ENCODE results near the gene HS6ST3.

The HS6ST3 gene

DNA sequence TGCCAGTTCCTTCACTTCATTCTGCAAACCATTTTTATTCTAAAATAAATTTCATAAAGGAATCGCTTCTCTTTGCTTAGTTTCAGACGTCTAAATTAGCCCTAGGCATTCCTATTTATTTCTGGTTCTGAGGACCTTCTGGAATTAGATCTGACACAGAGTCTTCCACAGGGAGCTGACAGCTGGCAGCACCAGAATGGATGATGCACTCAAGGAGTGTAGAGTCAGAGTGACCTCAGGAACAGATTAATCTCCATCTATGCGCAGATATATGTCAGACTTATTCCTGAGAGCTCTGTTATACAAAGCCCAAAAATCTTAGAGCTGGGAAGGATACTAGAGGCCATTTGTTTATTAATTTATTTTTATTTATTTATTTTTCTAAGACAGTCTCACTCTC lies 450.8 kb downstream of the HS6ST3 start:
- in situ Hi-C loops (cut with MboI; ENCODE audit: low sequenced_read_pairs): no loop called here
- H3K36me3 ChIP-seq (replicated peaks): no peaks in the 10 kb centered on the region
- H3K27me3 ChIP-seq (ENCODE audit: low read depth): no peaks in the 10 kb centered on the region
- no peak overlapping the region for H3K4me3 ChIP-seq
- no peak for DNase-seq (ENCODE audit: low spot score in 2 of 2)
- H3K9me3 ChIP-seq: no peaks in the 10 kb centered on the region
- H3K4me1 ChIP-seq: peaks cover 6% of the 10 kb centered on the region; the same call in 1 of the 2 replicates

DNA sequence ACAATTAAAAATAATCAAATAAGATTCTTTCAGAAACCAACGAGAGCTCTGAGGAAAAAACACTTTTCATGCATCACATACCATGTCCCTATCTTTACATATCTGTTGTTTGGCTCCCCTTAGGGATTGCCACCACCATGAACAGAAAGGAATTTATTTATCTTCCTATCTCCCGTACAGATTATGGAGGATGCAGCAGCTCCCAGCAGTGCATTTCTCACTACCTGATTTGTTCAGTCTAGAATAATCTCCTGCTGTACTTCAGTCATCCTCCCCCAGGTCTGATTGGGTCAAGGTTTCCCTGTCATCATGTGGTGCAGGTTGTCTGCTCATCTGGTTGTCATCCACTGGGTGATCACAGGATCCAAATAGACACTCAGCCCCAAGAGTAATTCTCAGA lies 453.1 kb downstream of the HS6ST3 start:
- no peaks in the 10 kb centered on the region for H3K9me3 ChIP-seq
- no peak overlapping the region for H3K4me3 ChIP-seq
- no peaks in the 10 kb centered on the region for H3K36me3 ChIP-seq (replicated peaks)
- peaks cover 6% of the 10 kb centered on the region; the same call in 1 of the 2 replicates for H3K4me1 ChIP-seq
- DNase-seq (ENCODE audit: low spot score in 2 of 2): no peak
- no peaks in the 10 kb centered on the region for H3K27me3 ChIP-seq (ENCODE audit: low read depth)
- in situ Hi-C loops (cut with MboI; ENCODE audit: low sequenced_read_pairs): no loop called here

DNA sequence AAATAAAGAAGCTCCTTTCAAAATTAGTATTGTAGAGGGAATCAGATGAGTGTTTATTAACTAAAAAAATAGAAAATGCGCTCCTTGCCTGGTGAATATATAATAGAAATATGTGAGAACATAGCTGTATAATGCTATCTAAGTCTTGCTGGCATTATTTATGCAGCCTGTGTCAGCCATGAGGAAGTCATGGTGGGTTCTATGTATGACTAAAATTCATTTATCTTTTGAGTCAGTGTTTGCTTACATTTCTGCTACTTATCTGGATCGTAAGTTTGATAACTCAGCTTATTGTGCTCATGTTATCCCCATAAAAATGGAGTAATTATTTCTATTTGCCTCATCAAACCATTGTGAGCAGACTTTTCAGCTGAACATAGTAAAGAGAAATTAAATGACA lies 455.1 kb downstream of the HS6ST3 start:
- no peak overlapping the region for H3K4me3 ChIP-seq
- H3K27me3 ChIP-seq (ENCODE audit: low read depth): no peaks in the 10 kb centered on the region
- in situ Hi-C loops (cut with MboI; ENCODE audit: low sequenced_read_pairs): no loop called here
- no peaks in the 10 kb centered on the region for H3K36me3 ChIP-seq (replicated peaks)
- H3K4me1 ChIP-seq: peaks cover 6% of the 10 kb centered on the region; the same call in 1 of the 2 replicates
- DNase-seq (ENCODE audit: low spot score in 2 of 2): no peak
- H3K9me3 ChIP-seq: no peaks in the 10 kb centered on the region

DNA sequence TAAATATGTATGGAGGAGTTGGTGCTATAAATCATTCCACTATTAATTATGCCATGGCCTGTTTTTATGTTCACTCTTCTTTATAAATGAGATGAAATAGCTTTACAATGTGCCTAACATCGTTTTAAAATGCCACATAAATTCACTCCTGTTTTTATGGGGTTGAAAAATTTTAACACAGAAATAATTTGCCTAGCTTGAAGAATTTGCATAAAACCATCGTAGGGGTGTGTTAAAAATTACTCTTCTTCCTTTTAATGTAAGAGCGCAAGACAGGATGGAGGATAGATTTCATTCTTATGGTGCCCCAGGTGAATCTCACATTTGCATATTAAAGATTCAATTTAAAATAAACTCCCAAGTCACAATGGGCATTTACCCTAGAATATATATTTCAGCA lies 456.6 kb downstream of the HS6ST3 start:
- H3K4me1 ChIP-seq: peaks cover 6% of the 10 kb centered on the region; the same call in 1 of the 2 replicates
- H3K27me3 ChIP-seq (ENCODE audit: low read depth): no peaks in the 10 kb centered on the region
- no peak for DNase-seq (ENCODE audit: low spot score in 2 of 2)
- H3K4me3 ChIP-seq: no peak overlapping the region
- no peaks in the 10 kb centered on the region for H3K9me3 ChIP-seq
- H3K36me3 ChIP-seq (replicated peaks): no peaks in the 10 kb centered on the region
- in situ Hi-C loops (cut with MboI; ENCODE audit: low sequenced_read_pairs): no loop called here

DNA sequence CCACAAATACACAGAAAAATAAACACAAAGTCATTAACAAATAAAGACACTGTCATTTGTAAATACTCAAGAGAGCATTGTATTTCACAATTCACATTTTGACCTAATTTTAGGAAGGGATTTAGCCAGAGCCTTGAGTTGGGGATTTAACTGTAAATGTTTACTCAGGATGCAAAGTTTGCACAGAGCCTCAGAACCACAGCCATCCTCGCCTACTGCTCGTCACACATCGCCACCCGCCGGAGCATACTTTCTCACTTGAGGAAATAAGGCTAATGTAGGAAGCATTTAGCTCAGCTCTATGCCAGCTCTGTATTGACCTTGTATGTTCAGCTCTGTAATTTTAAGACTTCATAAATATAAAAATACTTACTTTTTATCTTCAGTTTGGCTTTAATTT lies 461.6 kb downstream of the HS6ST3 start:
- in situ Hi-C loops (cut with MboI; ENCODE audit: low sequenced_read_pairs): no loop called here

DNA sequence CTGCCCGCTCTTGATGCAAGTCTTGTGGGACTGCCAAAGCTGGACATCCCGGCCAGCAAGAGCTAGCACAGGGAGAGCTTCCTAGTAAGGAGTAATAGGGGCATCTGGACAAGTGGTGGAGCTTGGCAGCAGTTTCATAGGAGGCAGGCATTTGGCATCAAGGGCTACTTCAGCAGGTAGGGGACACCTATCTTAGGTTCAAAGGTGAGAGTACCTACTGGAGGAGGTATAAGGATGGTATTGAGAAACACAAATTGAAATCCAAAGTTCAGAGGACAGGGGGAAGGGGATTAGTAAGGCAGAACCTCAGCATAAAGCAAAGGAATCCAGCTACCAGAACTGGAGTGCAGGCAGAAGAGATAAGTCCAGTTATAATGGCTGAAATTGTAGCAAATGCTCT lies 462.7 kb downstream of the HS6ST3 start:
- Histone ChIP-seq H3K9me3 (no peaks in the 10 kb centered on the region), H3K4me3 (no peak overlapping the region), H3K36me3 (replicated peaks) (no peaks in the 10 kb centered on the region), H3K27me3 (ENCODE audit: low read depth) (no peaks in the 10 kb centered on the region), H3K4me1 (no peaks in the 10 kb centered on the region)
- in situ Hi-C loops (cut with MboI; ENCODE audit: low sequenced_read_pairs): no loop called here
- DNase-seq (ENCODE audit: low spot score in 2 of 2): no peak

More for the DNA sequence above, 461.6 kb downstream of the HS6ST3 start:
- no peak for DNase-seq (ENCODE audit: low spot score in 2 of 2)
- Histone ChIP-seq H3K4me3 (no peak overlapping the region), H3K27me3 (ENCODE audit: low read depth) (no peaks in the 10 kb centered on the region), H3K9me3 (no peaks in the 10 kb centered on the region), H3K4me1 (no peaks in the 10 kb centered on the region), H3K36me3 (replicated peaks) (no peaks in the 10 kb centered on the region)

DNA sequence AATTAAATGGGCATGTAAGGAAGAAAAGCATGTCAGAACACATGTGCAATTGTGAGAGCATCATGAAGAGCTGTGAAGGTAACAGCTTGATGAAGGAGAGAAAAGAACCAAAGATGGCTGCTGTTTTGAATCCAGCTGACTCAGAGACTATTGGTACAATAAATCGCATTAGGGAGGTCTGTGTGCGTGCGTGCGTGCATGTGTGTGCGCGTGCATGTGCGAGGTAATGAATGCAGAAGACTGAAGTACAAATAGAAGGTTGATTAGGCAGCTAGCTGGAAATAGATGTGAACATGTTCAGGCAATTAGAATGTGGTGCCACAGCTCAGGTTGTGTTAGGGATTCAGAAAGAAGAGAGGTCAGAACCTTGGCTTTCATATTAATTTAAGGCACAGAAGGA lies 463.9 kb downstream of the HS6ST3 start:
- Histone ChIP-seq H3K4me1 (no peaks in the 10 kb centered on the region), H3K27me3 (ENCODE audit: low read depth) (no peaks in the 10 kb centered on the region), H3K4me3 (no peak overlapping the region), H3K9me3 (no peaks in the 10 kb centered on the region), H3K36me3 (replicated peaks) (no peaks in the 10 kb centered on the region)
- DNase-seq (ENCODE audit: low spot score in 2 of 2): no peak
- in situ Hi-C loops (cut with MboI; ENCODE audit: low sequenced_read_pairs): no loop called here

DNA sequence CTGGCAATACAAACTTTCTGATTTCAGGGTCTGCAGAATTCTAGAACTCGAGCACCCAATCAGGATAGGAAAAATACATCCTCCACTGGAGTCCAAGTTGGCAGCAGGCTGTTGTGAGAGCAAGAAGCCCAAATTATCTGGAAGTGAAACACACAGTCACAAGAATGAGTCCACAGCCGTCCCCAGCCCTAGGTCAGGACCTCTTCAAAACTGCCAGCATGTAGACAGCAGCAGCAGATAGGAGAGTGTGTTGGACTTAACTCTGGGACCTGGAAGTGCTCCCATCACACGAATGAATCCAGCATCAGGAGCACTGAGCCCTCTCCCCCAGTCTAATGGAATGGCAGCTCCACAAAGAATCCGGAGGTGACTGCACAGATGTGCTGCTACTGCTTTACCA lies 483.7 kb downstream of the HS6ST3 start:
- no peaks in the 10 kb centered on the region for H3K27me3 ChIP-seq (ENCODE audit: low read depth)
- no peak for DNase-seq (ENCODE audit: low spot score in 2 of 2)
- in situ Hi-C loops (cut with MboI; ENCODE audit: low sequenced_read_pairs): no loop called here
- no peaks in the 10 kb centered on the region for H3K9me3 ChIP-seq
- H3K36me3 ChIP-seq (replicated peaks): no peaks in the 10 kb centered on the region
- no peak overlapping the region for H3K4me3 ChIP-seq
- no peaks in the 10 kb centered on the region for H3K4me1 ChIP-seq

DNA sequence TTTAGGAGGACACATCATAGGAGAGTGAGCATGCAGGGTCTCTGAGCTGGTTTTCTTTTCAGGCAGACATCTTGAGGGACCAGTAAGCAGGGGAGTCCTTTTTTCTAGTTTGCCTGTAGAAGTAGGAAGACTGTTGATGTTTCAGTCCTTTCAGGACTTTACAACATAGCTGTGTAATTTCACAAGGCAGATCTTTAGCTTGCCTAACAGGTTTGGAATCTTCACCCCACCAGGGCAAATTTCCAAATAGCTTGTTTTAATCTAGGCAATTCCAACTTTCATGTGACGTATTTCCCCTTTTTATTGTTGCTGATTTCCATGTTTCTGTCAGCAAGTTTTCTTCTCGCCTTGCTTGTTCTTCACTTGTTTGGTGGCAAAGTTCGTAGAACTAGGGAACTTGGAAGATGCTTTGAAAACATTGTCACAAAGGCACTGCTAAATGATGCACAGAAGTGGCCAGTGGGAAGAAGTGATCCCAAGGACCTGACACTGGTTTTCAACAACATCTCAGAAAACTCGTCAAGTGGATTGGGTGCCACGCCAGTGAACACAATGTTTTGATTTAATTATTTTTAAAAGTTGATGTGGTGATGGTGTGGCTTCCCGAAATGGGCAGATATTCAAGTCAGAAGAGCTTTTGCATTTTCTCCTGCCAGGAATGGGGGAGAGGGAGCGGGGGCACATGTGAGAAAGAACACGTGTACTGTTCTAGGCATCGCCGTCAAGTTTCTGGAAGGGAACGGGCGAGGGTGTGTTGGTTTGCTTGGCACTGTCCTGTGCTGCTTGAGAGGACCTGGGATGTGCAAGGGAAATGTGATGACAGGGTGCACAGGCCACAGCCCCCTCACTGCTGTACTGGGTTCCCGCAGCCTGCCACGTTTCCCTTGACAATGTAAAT lies 485.8 kb downstream of the HS6ST3 start:
- H3K4me1 ChIP-seq: no peaks in the 10 kb centered on the region
- no peak overlapping the region for H3K4me3 ChIP-seq
- DNase-seq (ENCODE audit: low spot score in 2 of 2): no peak
- H3K9me3 ChIP-seq: no peaks in the 10 kb centered on the region
- H3K36me3 ChIP-seq (replicated peaks): no peaks in the 10 kb centered on the region
- H3K27me3 ChIP-seq (ENCODE audit: low read depth): no peaks in the 10 kb centered on the region
- in situ Hi-C loops (cut with MboI; ENCODE audit: low sequenced_read_pairs): no loop called here

DNA sequence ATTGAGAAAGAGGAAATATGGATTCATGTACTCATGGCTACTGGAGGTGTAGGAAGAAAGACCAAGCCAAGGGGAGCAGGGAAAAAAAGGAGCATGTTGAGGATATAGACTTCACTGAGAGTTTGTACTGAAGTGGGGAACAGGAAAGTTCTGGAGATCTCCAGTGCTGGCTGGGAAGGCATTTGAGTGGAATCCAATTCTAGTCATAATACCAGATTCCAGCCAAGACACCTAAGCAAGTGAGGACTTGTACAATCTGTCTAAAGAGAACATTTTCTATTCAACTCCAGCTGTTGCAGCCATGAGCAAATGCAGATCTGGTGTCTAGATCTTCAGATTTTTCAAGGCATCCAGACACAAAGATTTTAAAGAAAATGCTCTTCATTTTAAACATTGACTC lies 491.8 kb downstream of the HS6ST3 start:
- in situ Hi-C loops (cut with MboI; ENCODE audit: low sequenced_read_pairs): no loop called here
- no peaks in the 10 kb centered on the region for H3K4me1 ChIP-seq
- H3K36me3 ChIP-seq (replicated peaks): no peaks in the 10 kb centered on the region
- H3K9me3 ChIP-seq: no peaks in the 10 kb centered on the region
- H3K4me3 ChIP-seq: no peak overlapping the region
- H3K27me3 ChIP-seq (ENCODE audit: low read depth): no peaks in the 10 kb centered on the region
- no peak for DNase-seq (ENCODE audit: low spot score in 2 of 2)

DNA sequence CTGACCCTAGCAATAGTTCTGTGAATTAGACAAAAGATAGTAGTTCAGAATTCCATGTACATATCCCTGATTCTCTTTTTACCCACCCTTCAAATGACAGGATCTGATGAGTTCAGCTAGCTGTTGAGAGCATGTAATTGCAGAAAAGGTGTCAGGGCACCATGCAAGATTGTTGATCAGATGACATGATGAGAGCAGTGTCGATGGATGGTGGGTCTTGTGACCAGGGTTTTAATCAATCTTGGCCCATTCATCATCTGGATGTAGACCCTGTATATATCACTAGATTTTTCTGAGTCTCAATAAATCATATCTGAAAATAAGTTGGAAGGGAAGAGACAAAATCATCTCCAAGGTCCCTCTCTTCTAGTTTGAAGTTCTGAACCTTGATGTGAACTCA lies 525.3 kb downstream of the HS6ST3 start:
- DNase-seq (ENCODE audit: low spot score in 2 of 2): no peak
- Histone ChIP-seq H3K9me3 (no peaks in the 10 kb centered on the region), H3K4me1 (no peaks in the 10 kb centered on the region), H3K36me3 (replicated peaks) (no peaks in the 10 kb centered on the region), H3K27me3 (ENCODE audit: low read depth) (no peaks in the 10 kb centered on the region), H3K4me3 (no peak overlapping the region)
- in situ Hi-C loops (cut with MboI; ENCODE audit: low sequenced_read_pairs): no loop called here

DNA sequence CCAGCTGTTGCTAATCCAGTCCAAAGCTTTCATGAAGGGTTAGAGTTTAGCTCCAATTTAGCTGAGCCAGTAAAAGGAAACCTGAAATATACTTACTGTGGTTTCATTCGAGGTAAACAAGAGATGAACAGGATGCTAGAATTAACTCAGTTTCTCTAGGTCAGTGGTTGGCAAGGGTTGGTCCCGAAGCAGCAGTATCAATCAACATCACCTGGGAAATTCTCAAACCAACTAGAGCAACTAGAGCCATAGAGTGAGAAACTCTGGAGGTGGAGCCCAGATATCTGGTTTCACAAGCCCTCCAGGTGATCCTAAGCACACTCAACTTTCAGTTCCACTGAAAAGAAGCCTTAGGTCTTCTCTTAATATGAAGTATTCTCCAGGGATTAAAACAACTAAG lies 527.6 kb downstream of the HS6ST3 start:
- H3K4me1 ChIP-seq: no peaks in the 10 kb centered on the region
- H3K4me3 ChIP-seq: no peak overlapping the region
- H3K27me3 ChIP-seq (ENCODE audit: low read depth): no peaks in the 10 kb centered on the region
- H3K36me3 ChIP-seq (replicated peaks): no peaks in the 10 kb centered on the region
- no peak for DNase-seq (ENCODE audit: low spot score in 2 of 2)
- in situ Hi-C loops (cut with MboI; ENCODE audit: low sequenced_read_pairs): no loop called here
- H3K9me3 ChIP-seq: no peaks in the 10 kb centered on the region

DNA sequence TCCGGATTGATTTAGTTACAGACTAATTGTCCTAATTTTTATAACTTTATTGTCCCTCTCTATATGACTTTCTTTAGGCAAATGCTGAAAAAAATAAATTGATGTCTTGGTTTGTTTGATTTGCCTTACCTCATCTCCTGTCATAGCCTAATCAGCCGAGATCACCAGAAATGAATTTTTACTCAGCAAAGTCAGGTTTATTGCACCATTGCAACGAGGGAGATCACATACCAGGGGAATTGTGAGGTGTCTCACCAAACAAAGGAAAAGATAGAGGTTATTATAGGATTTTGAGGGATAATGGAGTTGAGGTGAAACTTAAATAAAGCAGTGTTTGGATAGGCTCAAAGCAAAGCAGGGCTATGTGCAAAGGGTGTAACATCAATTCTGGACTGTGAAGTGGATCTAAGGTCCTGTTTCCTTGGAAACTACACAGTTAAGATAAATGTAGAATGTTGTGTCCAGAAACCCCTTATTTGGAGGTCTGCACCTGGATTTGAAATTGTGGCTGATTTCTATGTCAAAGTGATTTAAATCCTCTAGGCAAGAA lies 531.8 kb downstream of the HS6ST3 start:
- Histone ChIP-seq H3K36me3 (replicated peaks) (no peaks in the 10 kb centered on the region), H3K4me1 (no peaks in the 10 kb centered on the region)

DNA sequence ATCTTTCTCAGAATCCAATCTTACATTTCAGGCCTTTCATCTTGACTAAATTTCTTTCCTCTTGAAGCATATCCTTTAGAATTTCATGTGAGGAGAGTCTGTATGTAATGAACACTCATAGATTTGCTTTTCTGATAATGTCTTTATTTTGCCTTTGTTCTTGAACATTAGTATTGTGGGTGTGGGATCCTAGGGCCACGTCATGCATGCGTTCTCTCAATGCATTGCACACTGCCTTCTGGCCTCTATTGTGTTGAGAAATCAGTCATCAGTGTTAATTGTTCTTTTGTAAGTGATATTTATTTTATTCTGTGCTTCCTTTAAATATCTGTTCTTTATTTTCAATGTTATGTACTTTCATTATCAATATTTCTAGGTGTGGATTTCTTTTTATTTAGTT lies 539.4 kb downstream of the HS6ST3 start:
- Histone ChIP-seq H3K4me3 (no peak overlapping the region), H3K9me3 (no peaks in the 10 kb centered on the region), H3K36me3 (replicated peaks) (no peaks in the 10 kb centered on the region), H3K4me1 (no peaks in the 10 kb centered on the region), H3K27me3 (ENCODE audit: low read depth) (no peaks in the 10 kb centered on the region)
- in situ Hi-C loops (cut with MboI; ENCODE audit: low sequenced_read_pairs): no loop called here
- no peak for DNase-seq (ENCODE audit: low spot score in 2 of 2)

More for the DNA sequence above, 531.8 kb downstream of the HS6ST3 start:
- Histone ChIP-seq H3K27me3 (ENCODE audit: low read depth) (no peaks in the 10 kb centered on the region), H3K4me3 (no peak overlapping the region), H3K9me3 (no peaks in the 10 kb centered on the region)
- no peak for DNase-seq (ENCODE audit: low spot score in 2 of 2)
- in situ Hi-C loops (cut with MboI; ENCODE audit: low sequenced_read_pairs): no loop called here

Measured in HAP-1 (cell line).